GM12874 (cell line): ENCODE results near the gene ESRRG.

Experiments
- TF ChIP-seq, protein P1 (sequence below): IDR thresholded peaks from 2 replicates; pipeline ENCODE4 v1.5.1; 2011; ENCODE audit warnings: low read depth, mild to moderate bottlenecking, control low read depth, low read length, moderate library complexity; ENCODE audit not compliant: insufficient read depth

ESRRG gene

DNA sequence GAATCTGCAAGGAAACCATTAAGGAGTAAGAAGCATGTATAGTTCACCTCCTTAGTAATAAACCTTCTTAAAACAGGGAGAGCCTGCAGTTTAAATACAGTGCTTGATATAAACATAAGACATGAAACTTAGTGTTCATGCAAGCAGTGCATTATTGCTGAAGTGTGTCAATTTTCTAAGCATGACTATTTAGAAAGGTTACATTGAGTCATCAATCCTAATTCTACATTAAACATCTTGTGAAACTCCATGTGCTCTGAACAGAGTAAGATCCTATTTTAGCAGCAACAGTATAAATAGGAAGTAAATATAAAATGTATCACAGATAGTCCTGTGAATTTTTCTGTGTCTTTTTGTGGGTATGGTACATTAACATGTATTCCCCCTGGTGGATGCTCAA is 135.5 kb downstream of the ESRRG start:
- TF ChIP-seq, protein P1, sequence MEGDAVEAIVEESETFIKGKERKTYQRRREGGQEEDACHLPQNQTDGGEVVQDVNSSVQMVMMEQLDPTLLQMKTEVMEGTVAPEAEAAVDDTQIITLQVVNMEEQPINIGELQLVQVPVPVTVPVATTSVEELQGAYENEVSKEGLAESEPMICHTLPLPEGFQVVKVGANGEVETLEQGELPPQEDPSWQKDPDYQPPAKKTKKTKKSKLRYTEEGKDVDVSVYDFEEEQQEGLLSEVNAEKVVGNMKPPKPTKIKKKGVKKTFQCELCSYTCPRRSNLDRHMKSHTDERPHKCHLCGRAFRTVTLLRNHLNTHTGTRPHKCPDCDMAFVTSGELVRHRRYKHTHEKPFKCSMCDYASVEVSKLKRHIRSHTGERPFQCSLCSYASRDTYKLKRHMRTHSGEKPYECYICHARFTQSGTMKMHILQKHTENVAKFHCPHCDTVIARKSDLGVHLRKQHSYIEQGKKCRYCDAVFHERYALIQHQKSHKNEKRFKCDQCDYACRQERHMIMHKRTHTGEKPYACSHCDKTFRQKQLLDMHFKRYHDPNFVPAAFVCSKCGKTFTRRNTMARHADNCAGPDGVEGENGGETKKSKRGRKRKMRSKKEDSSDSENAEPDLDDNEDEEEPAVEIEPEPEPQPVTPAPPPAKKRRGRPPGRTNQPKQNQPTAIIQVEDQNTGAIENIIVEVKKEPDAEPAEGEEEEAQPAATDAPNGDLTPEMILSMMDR, result no peak

- TF ChIP-seq, protein P1, result no peak
Measured at GRCh38 chr1:216582151-216582550, 141.1 kb downstream of the ESRRG start.

- TF ChIP-seq, protein P1, result no peak
Measured at GRCh38 chr1:216580538-216581057, 142.6 kb downstream of the ESRRG start.

- TF ChIP-seq, protein P1, result no peak
Measured at GRCh38 chr1:216576234-216576937, 146.8 kb downstream of the ESRRG start.

GRCh38 chr1:216566641-216567205 is 156.5 kb downstream of the ESRRG start:
- TF ChIP-seq, protein P1, result 0 out of 2 replicates have a peak, but pooled peaks have one; percentile 17

DNA sequence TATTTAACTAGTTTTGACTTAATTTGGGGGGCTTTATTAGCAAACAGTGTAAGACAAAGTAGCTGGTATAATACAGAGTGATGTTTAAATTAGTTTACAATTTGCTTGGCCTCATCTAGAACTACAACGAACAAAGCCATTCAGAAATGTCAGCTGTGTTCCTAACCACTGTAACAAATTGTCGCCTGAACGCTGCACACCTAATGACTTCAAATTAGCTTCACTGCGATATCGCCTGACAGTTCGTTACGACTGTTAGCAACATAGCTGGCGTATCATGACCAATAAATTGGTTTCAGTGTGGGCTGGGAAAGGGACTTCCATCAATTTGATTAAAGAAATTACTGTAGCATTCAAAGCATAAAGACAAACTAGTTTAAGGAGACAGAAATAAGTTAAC is 160.1 kb downstream of the ESRRG start:
- TF ChIP-seq, protein P1, result no peak

DNA sequence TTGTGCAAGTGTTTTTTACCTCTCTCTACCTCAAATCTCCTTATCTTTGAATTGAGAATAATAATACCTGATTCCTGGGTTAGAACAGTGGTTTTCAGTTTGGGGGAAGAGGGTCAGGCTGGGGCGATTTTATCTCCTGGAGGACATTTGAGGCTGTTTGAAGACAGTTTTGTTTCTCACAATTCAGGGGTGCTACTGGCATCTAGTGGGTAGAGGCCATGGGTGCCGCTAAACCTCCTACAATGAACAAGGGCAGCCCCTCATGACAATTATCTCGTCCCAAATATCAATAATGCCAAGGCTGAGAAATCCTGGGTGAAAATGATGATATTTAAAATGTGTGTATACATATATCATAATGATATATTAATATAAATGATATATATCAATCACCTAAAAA is 160.8 kb downstream of the ESRRG start:
- TF ChIP-seq, protein P1, result peak; percentile 26; the same call in 1 of the 2 replicates
